HEK293T (cell line): Measurements from ENCODE around the gene CD36.

Experiments
- BHLHE40 ChIP-seq: fragments of 450-650 bp; IDR thresholded peaks from 2 replicates; pipeline ENCODE4 v1.6.1; 2016; ENCODE audit warnings: mild to moderate bottlenecking, moderate library complexity, borderline replicate concordance
- ELF4 ChIP-seq: fragments of 450-650 bp; IDR thresholded peaks from 2 replicates; pipeline ENCODE4 v1.6.1; 2017; ENCODE audit warnings: antibody characterized with exemption
- FOXK2 ChIP-seq: fragments of 450-650 bp; IDR thresholded peaks from 2 replicates; pipeline ENCODE4 v1.6.1; 2016; ENCODE audit warnings: mild to moderate bottlenecking
- LEF1 ChIP-seq: fragments of 450-650 bp; IDR thresholded peaks from 2 replicates; pipeline ENCODE4 v1.6.1; 2017; ENCODE audit warnings: mild to moderate bottlenecking, borderline replicate concordance
- NFRKB ChIP-seq: fragments of 450-650 bp; IDR thresholded peaks from 2 replicates; pipeline ENCODE4 v1.6.1; 2016; ENCODE audit warnings: mild to moderate bottlenecking, moderate library complexity
- SP1 ChIP-seq: fragments of 450-650 bp; IDR thresholded peaks from 2 replicates; pipeline ENCODE4 v1.6.1; 2017
- SUZ12 ChIP-seq: fragments of 450-650 bp; IDR thresholded peaks from 2 replicates; pipeline ENCODE4 v1.6.1; 2016; ENCODE audit warnings: mild to moderate bottlenecking
- TF ChIP-seq, protein P1 (sequence below): fragments of 450-650 bp; IDR thresholded peaks from 2 replicates; pipeline ENCODE4 v1.6.1; 2016

DNA sequence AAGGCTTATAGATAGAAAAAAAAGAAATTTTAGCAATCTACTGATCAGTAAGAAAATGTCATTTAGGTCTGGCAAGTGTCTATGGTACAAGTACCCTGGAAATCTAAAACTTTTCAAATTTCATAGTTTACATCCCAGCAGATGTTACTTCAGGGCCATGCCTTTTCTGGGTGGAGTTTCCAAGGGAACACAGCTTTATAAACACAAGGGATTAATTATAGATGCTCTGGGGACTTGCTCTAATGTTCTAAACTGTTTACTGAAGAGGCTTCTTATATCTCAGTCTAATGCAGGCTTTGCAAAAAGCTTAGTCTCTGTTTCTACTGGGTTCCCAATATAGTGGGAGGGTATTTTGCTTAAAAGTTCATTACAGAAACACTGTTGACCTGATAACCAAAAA is 3.1 kb downstream of the CD36 start:
- no peak for TF ChIP-seq NFRKB
- no peak for TF ChIP-seq SP1
- no peak for TF ChIP-seq LEF1
- TF ChIP-seq FOXK2: no peak
- TF ChIP-seq SUZ12: no peak
- no peak for TF ChIP-seq BHLHE40
- TF ChIP-seq ELF4: no peak
- TF ChIP-seq, protein P1, sequence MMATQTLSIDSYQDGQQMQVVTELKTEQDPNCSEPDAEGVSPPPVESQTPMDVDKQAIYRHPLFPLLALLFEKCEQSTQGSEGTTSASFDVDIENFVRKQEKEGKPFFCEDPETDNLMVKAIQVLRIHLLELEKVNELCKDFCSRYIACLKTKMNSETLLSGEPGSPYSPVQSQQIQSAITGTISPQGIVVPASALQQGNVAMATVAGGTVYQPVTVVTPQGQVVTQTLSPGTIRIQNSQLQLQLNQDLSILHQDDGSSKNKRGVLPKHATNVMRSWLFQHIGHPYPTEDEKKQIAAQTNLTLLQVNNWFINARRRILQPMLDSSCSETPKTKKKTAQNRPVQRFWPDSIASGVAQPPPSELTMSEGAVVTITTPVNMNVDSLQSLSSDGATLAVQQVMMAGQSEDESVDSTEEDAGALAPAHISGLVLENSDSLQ: no peak
